ENCODE results near the gene HOXB6. TPM values are rescaled to one million over a fixed set of nuclear protein-coding genes. Genes with fewer than 3 reads are reported as not detected.

Gene HOXB6
- total RNA-seq, 1 experiment from 2014 or later: 196 TPM

- DNase-seq (ENCODE audit: low read depth, low spot score): no peak
- ATAC-seq: peak; percentile 1; the same call in 1 of the 2 replicates
- ChIA-PET CTCF (interaction anchor here (1.0 to 1.5 kb wide), 4 partner anchors 20 to 332 kb away, joined by 3 to 10 read pairs (median 6); no protein-coding TSS in a partner anchor), POLR2A (interaction anchor here (0.6 to 1.2 kb wide), 5 partner anchors 8 to 331 kb away, joined by 3 to 5 read pairs (median 4); partner anchors contain the start of gene HOXB8)
- Histone ChIP-seq H3K27ac (ENCODE audit: low read length) (peak within 1 kb of the TSS; percentile 99), H3K4me1 (ENCODE audit: control insufficient read depth, insufficient read depth, low read length) (peaks cover 66% of the 10 kb centered on the region), H3K4me3 (ENCODE audit: low read depth in 2 of 2, low read length in 2 of 2) (peak within 1 kb of the TSS; percentile 70 to 99), H3K9me3 (ENCODE audit: control insufficient read depth, insufficient read depth, low read depth, low read length) (no peaks in the 10 kb centered on the region), H3K36me3 (ENCODE audit: control insufficient read depth, insufficient read depth, low read length) (no peaks in the 10 kb centered on the region; the same call in 1 of the 2 replicates), H3K27me3 (ENCODE audit: control insufficient read depth, insufficient read depth, low read length) (no peaks in the 10 kb centered on the region)
- no TSS peak for BruUV-seq (replicated peaks)
- TF ChIP-seq CTCF (IDR thresholded peaks at IDR 0.05) (no peak), SIN3A (IDR thresholded peaks at IDR 0.05; ENCODE audit: borderline replicate concordance, insufficient read depth, low read depth, low read length) (0 out of 2 replicates have a peak, but pooled peaks have one; percentile 52), POLR2AphosphoS5 (IDR thresholded peaks at IDR 0.05; ENCODE audit: low read depth, low read length) (peak; percentile 75)
- in situ Hi-C loops (cut with HindIII; ENCODE audit: low pct_unique_long_range_greater_than_20kb, low sequenced_read_pairs) (no loop called here), intact Hi-C loops (cut with micrococcal nuclease; ENCODE audit: unreplicated experiment) (no loop called here)
Observed at GRCh38 chr17:48593126-48593829, 11.5 kb downstream of the HOXB6 start, which contains the start of gene HOXB5. Gene HOXB5, minus strand, starts transcription at chr17:48593779. Its CDS starts 97 bp downstream, at chr17:48593682.

- no peak for DNase-seq (ENCODE audit: low read depth, low spot score)
- intact Hi-C loops (cut with micrococcal nuclease; ENCODE audit: unreplicated experiment): no loop called here
- no peaks in the 10 kb centered on the region for H3K9me3 ChIP-seq (ENCODE audit: control insufficient read depth, insufficient read depth, low read depth, low read length)
- no peak for TF ChIP-seq POLR2AphosphoS5 (IDR thresholded peaks at IDR 0.05; ENCODE audit: low read depth, low read length)
- TF ChIP-seq CTCF (IDR thresholded peaks at IDR 0.05): no peak
- no peak for TF ChIP-seq SIN3A (IDR thresholded peaks at IDR 0.05; ENCODE audit: borderline replicate concordance, insufficient read depth, low read depth, low read length)
- no peak for TF ChIP-seq REST (IDR thresholded peaks at IDR 0.05; ENCODE audit: insufficient read depth in 1 of 2, low read depth in 2 of 2, low read length in 1 of 2)
- TF ChIP-seq TCF7L2 (IDR thresholded peaks at IDR 0.05; ENCODE audit: low read depth, low read length): no peak
- in situ Hi-C loops (cut with HindIII; ENCODE audit: low pct_unique_long_range_greater_than_20kb, low sequenced_read_pairs): no loop called here
- ChIA-PET CTCF (interaction anchor here (0.6 to 1.4 kb wide), 4 partner anchors 257 to 567 kb away, joined by 3 to 10 read pairs (median 6); no protein-coding TSS in a partner anchor), POLR2A (interaction anchor here (0.8 to 1.2 kb wide), 3 partner anchors 9 to 242 kb away, joined by 3 to 5 read pairs (median 3); partner anchors contain the start of gene HOXB8)
- H3K4me1 ChIP-seq (ENCODE audit: control insufficient read depth, insufficient read depth, low read length): peaks cover 74% of the 10 kb centered on the region
- no TSS peak for BruUV-seq (replicated peaks)
- H3K27ac ChIP-seq (ENCODE audit: low read length): peak overlapping the region; percentile 99
- no peak for ATAC-seq
- peak overlapping the region; percentile 70 to 99 for H3K4me3 ChIP-seq (ENCODE audit: low read depth in 2 of 2, low read length in 2 of 2)
- no peaks in the 10 kb centered on the region; the same call in 1 of the 2 replicates for H3K36me3 ChIP-seq (ENCODE audit: control insufficient read depth, insufficient read depth, low read length)
- H3K27me3 ChIP-seq (ENCODE audit: control insufficient read depth, insufficient read depth, low read length): no peaks in the 10 kb centered on the region
Observed at GRCh38 chr17:48592577-48592976, 12.2 kb downstream of the HOXB6 start.
